H9 (cell line): ENCODE data around the gene IRAG1. TPM values are rescaled to one million over a fixed set of nuclear protein-coding genes. Genes with fewer than 3 reads are reported as not detected.

Experiments used
- DNase-seq: peaks from one replicate; pipeline ENCODE4 v3.0.0-alpha.2; 2017
- H2AFZ ChIP-seq: one replicate; pipeline ENCODE4 v1.6.1; 2013; ENCODE audit warnings: mild to moderate bottlenecking, low read length, control low read depth, moderate library complexity
- H2AK5ac ChIP-seq: 2 replicates; pipeline ENCODE4 v1.6.1; 2013; ENCODE audit warnings: low read length, control low read depth, mixed read lengths; ENCODE audit not compliant: insufficient read length
- H2BK120ac ChIP-seq: one replicate; pipeline ENCODE4 v1.6.1; 2013; ENCODE audit warnings: low read depth, mild to moderate bottlenecking, low read length, control low read depth, inconsistent platforms; ENCODE audit not compliant: poor library complexity, severe bottlenecking
- H2BK12ac ChIP-seq: 2 replicates; pipeline ENCODE4 v1.6.1; 2013; ENCODE audit warnings: low read length, control low read depth, mixed read lengths, low read depth; ENCODE audit not compliant: insufficient read length
- H2BK15ac ChIP-seq: 2 replicates; pipeline ENCODE4 v1.6.1; 2013; ENCODE audit warnings: low read depth, low read length, control low read depth
- H2BK20ac ChIP-seq: one replicate; pipeline ENCODE4 v1.6.1; 2013; ENCODE audit warnings: low read depth, mild to moderate bottlenecking, low read length, control low read depth, inconsistent platforms; ENCODE audit not compliant: poor library complexity, severe bottlenecking
- H2BK5ac ChIP-seq: 2 replicates; pipeline ENCODE4 v1.6.1; 2013; ENCODE audit warnings: low read length, control low read depth, mixed read lengths; ENCODE audit not compliant: insufficient read length
- H3K14ac ChIP-seq: 2 replicates; pipeline ENCODE4 v1.6.1; 2013; ENCODE audit warnings: low read length, control low read depth; ENCODE audit not compliant: insufficient read depth
- H3K18ac ChIP-seq: 2 replicates; pipeline ENCODE4 v1.6.1; 2013; ENCODE audit warnings: low read depth, mild to moderate bottlenecking, mixed read lengths, low read length, control low read depth; ENCODE audit not compliant: insufficient read length
- H3K23ac ChIP-seq: 2 replicates; pipeline ENCODE4 v1.6.1; 2013; ENCODE audit warnings: low read length, control low read depth, mixed read lengths, low read depth; ENCODE audit not compliant: insufficient read length
- H3K23me2 ChIP-seq: 2 replicates; pipeline ENCODE4 v1.6.1; 2013; ENCODE audit warnings: low read depth, mild to moderate bottlenecking, mixed read lengths, low read length, control low read depth; ENCODE audit not compliant: insufficient read length, poor library complexity, severe bottlenecking
- H3K27ac ChIP-seq: 2 replicates; pipeline ENCODE4 v1.5.1; 2013; ENCODE audit warnings: low read length, control low read depth, mixed read lengths, low read depth; ENCODE audit not compliant: insufficient read length
- H3K27me3 ChIP-seq: 2 replicates; pipeline ENCODE4 v1.6.1; 2013; ENCODE audit warnings: low read length, control low read depth, inconsistent platforms; ENCODE audit not compliant: insufficient read depth
- H3K4ac ChIP-seq: 2 replicates; pipeline ENCODE4 v1.6.1; 2013; ENCODE audit warnings: low read depth, mild to moderate bottlenecking, control low read depth, inconsistent platforms, low read length, moderate library complexity
- H3K4me1 ChIP-seq: 2 replicates; pipeline ENCODE4 v1.6.1; 2013; ENCODE audit warnings: low read length, control low read depth, inconsistent platforms; ENCODE audit not compliant: insufficient read depth
- H3K4me2 ChIP-seq: 2 replicates; pipeline ENCODE4 v1.6.1; 2013; ENCODE audit warnings: low read length, control low read depth, mixed read lengths; ENCODE audit not compliant: insufficient read length, insufficient read depth
- H3K56ac ChIP-seq: 2 replicates; pipeline ENCODE4 v1.6.1; 2013; ENCODE audit warnings: low read depth, mild to moderate bottlenecking, mixed read lengths, low read length, control low read depth; ENCODE audit not compliant: insufficient read length
- H3K79me1 ChIP-seq: 2 replicates; pipeline ENCODE4 v1.6.1; 2013; ENCODE audit warnings: low read depth, mild to moderate bottlenecking, moderate library complexity, low read length, control low read depth, inconsistent platforms; ENCODE audit not compliant: insufficient read depth, poor library complexity, severe bottlenecking
- H3K79me2 ChIP-seq: 2 replicates; pipeline ENCODE4 v1.6.1; 2013; ENCODE audit warnings: low read length, control low read depth, inconsistent platforms; ENCODE audit not compliant: insufficient read depth
- H3K9ac ChIP-seq: 2 replicates; pipeline ENCODE4 v1.6.1; 2013; ENCODE audit warnings: low read length, control low read depth, mixed read lengths; ENCODE audit not compliant: insufficient read length; ENCODE audit errors: extremely low read depth
- H3K9me3 ChIP-seq: one replicate; pipeline ENCODE4 v1.6.1; 2013; ENCODE audit warnings: low read depth, low read length, inconsistent platforms; ENCODE audit not compliant: control insufficient read depth
- H3T11ph ChIP-seq: one replicate; pipeline ENCODE4 v1.6.1; 2013; ENCODE audit warnings: mild to moderate bottlenecking, low read length, control low read depth, inconsistent platforms
- H4K20me1 ChIP-seq: one replicate; pipeline ENCODE4 v1.6.1; 2013; ENCODE audit not compliant: control insufficient read depth, insufficient read length, insufficient read depth
- H4K5ac ChIP-seq: 2 replicates; pipeline ENCODE4 v1.6.1; 2013; ENCODE audit warnings: low read depth, mild to moderate bottlenecking, mixed read lengths, low read length, control low read depth; ENCODE audit not compliant: insufficient read length
- H4K8ac ChIP-seq: replicated peaks from 2 replicates; pipeline ENCODE4 v1.6.1; 2013; ENCODE audit warnings: low read length, control low read depth, mixed read lengths, low read depth; ENCODE audit not compliant: insufficient read length
- H4K91ac ChIP-seq: 2 replicates; pipeline ENCODE4 v1.6.1; 2013; ENCODE audit warnings: low read depth, mild to moderate bottlenecking, moderate library complexity, mixed read lengths, low read length, control low read depth; ENCODE audit not compliant: insufficient read length
- H3K27ac Mint-ChIP-seq, 3 experiments: 2 replicates in 2 of 3; 3 replicates in 1 of 3; pipeline ENCODE4 v1.8.0; 2020 to 2021; ENCODE audit warnings: mixed read lengths in 3 of 3, mild to moderate bottlenecking in 1 of 3, moderate library complexity in 1 of 3
- H3K27me3 Mint-ChIP-seq: 2 replicates; pipeline ENCODE4 v1.8.0; 2021; ENCODE audit warnings: low read depth, mild to moderate bottlenecking, moderate library complexity, mixed read lengths
- H3K36me3 Mint-ChIP-seq, 3 experiments: 2 replicates in 2 of 3; 3 replicates in 1 of 3; pipeline ENCODE4 v1.8.0; 2020 to 2021; ENCODE audit warnings: low read depth in 3 of 3, mixed read lengths in 3 of 3; ENCODE audit not compliant: insufficient read depth in 1 of 3
- H3K4me1 Mint-ChIP-seq, 2 experiments: 2 replicates each; pipeline ENCODE4 v1.8.0; 2020; ENCODE audit warnings: mixed read lengths in 2 of 2
- H3K4me3 Mint-ChIP-seq, 2 experiments: 2 replicates in 1 of 2; 3 replicates in 1 of 2; pipeline ENCODE4 v1.8.0; 2020 to 2021; ENCODE audit warnings: mild to moderate bottlenecking in 2 of 2, mixed read lengths in 2 of 2, moderate library complexity in 1 of 2
- H3K9me3 Mint-ChIP-seq, 2 experiments: 2 replicates in 1 of 2; 3 replicates in 1 of 2; pipeline ENCODE4 v1.8.0; 2020; ENCODE audit warnings: mild to moderate bottlenecking in 2 of 2, mixed read lengths in 2 of 2, moderate library complexity in 1 of 2
- CTCF ChIP-seq: fragments of 200-600 bp; sonication (generic); conservative IDR thresholded peaks from 3 replicates; pipeline ENCODE4 v1.8.0; 2021; ENCODE audit warnings: antibody characterized with exemption, mild to moderate bottlenecking
- WGBS: extraction: QIAGEN DNeasy Blood & Tissue Kit; methylation state at CpG from one replicate; pipeline ENCODE4 v1.1.7; 2013; ENCODE audit warnings: missing lambda C conversion rate, low lambda C conversion rate, mixed read lengths; ENCODE audit not compliant: insufficient read length; ENCODE audit errors: extremely low coverage; 5-methylcytosine and 5-hydroxymethylcytosine counted together
- total RNA-seq: library from RNA; stranded (reverse); gene quantifications from 2 replicates; pipeline ENCODE4 v1.2.1, GENCODE V29; 2021

IRAG1 gene
- total RNA-seq, 1 experiment from 2014 or later, result 2.4 TPM

- no peak overlapping the region for H3K4me3 Mint-ChIP-seq
- H3K4me2 ChIP-seq, result no peak overlapping the region
Measured at GRCh38 chr11:10674440-10674855, 19.1 kb downstream of the IRAG1 start.

More at GRCh38 chr11:10674440-10674855, 19.1 kb downstream of the IRAG1 start:
- no CpG with 5 or more reads among the region's 6 CpGs for WGBS
- Histone ChIP-seq H3K4me1 (peaks cover 5% of the 10 kb centered on the region; the same call in 1 of the 2 replicates), H3K4ac (no peak overlapping the region), H3K18ac (no peak overlapping the region), H2AFZ (no peak overlapping the region), H3K14ac (no peak overlapping the region), H3K56ac (no peak overlapping the region), H3K23me2 (no peaks in the 10 kb centered on the region), H4K91ac (no peak overlapping the region), H2AK5ac (no peak overlapping the region), H2BK12ac (no peak overlapping the region), H3T11ph (no peak overlapping the region), H3K79me2 (no peaks in the 10 kb centered on the region), H3K9me3 (no peaks in the 10 kb centered on the region), H2BK15ac (no peak overlapping the region), H3K23ac (no peak overlapping the region), H2BK20ac (no peak overlapping the region), H3K9ac (no peak overlapping the region), H4K20me1 (no peaks in the 10 kb centered on the region), H3K27ac (no peak overlapping the region), H4K8ac (no peak overlapping the region), H4K5ac (no peak overlapping the region), H3K79me1 (no peaks in the 10 kb centered on the region), H3K27me3 (no peaks in the 10 kb centered on the region), H2BK5ac (no peak overlapping the region), H2BK120ac (no peak overlapping the region)
- no peak for DNase-seq
- no peaks in the 10 kb centered on the region for H3K36me3 Mint-ChIP-seq
- H3K27ac Mint-ChIP-seq, result no peak overlapping the region
- no peaks in the 10 kb centered on the region; the same call in 1 of the 2 replicates for H3K27me3 Mint-ChIP-seq
- H3K9me3 Mint-ChIP-seq, result no peaks in the 10 kb centered on the region
- TF ChIP-seq CTCF, result no peak
- peaks cover 9 to 12% of the 10 kb centered on the region in 2 experiments for H3K4me1 Mint-ChIP-seq
